DMS 273 (cell line): ENCODE data around the gene MXRA8.
"Not testable (repeated sequence)": the region's sequence is repeated elsewhere in the genome, so short reads cannot be mapped to it uniquely, and the experiment has no call there.

Source experiments
- DNase-seq: peaks from one replicate; lab custom pipeline; 2025; ENCODE audit not compliant: unreplicated experiment; lab: John Stamatoyannopoulos, UW

Gene MXRA8, protein sequence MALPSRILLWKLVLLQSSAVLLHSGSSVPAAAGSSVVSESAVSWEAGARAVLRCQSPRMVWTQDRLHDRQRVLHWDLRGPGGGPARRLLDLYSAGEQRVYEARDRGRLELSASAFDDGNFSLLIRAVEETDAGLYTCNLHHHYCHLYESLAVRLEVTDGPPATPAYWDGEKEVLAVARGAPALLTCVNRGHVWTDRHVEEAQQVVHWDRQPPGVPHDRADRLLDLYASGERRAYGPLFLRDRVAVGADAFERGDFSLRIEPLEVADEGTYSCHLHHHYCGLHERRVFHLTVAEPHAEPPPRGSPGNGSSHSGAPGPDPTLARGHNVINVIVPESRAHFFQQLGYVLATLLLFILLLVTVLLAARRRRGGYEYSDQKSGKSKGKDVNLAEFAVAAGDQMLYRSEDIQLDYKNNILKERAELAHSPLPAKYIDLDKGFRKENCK

DNA sequence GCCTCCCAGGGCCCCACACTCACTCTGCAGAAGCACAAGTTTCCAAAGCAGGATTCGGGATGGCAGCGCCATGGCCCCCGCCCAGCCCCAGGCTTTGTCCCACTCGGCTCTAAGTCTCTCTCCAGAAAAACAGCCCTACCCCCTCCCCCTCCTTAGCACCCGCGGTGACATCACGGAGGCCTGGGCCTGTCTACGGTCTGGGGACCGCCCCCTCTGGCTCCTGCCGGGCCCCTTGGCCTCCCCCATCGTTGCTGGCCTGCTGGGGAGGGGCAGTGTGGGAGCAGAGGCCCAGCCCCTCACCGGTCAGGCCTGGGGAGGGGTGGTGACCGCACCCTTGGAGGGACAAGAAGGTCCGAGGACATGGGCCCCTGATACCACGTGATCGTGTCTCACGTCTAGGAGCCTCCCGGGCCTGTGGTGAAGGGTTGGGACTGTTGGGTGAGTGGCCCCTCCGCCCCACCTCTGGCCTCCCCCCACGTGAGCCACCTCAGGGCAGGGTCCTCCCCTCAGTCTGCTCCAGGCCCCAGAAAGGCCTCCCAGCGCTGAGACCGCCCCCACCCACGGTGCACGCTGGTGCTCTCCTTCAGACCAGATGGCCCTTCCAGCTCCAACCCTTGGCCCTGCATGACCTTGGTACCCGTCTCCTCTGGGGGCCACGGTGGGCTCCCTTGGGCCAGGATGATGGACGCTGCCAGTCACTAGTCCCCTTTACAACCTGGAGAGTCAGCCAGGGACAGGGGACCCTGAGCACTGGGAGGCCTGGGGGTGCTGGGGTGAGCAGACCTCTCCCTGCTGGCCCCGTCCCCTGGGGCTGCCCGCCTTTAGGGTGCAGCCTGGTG is at the start of gene MXRA8:
Gene MXRA8, minus strand, starts transcription at position 123 of the 839 bp plus-strand sequence. Its CDS starts 51 bp downstream, at position 72.
- no peak for DNase-seq

DNA sequence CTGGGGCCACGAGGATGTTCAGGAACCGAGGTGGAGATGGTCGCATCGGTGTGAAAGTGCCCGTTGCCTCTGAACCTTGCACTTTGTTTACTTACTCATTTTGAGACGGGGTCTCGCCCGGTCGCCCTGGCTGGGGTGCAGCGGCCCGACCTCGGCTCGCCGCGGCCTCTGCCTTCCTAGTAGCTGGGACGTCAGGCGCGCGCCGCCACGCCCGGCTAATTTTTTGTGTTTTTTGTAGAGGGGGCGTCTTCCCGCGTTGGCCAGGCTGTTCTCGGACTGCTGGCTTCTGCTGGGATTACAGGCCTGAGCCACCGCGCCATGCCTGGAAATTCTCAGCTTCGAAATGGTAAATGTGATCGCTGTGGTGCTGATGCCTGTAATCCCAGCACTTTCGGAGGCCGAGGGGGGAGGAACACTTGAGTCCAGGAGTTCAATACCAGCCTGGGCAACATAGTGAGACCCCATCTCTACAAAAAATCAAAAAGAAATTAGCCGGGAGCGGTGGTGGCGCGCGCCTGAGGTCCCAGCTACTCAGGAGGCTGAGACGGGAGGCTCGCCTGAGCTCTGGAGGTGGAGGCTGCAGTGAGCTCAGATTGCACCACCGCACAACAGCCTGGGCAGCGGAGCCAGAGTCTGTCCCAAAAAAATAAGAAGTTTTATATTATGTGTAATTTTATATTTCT is 49.4 kb upstream of the MXRA8 start:
- DNase-seq, result peak; percentile 70

DNA sequence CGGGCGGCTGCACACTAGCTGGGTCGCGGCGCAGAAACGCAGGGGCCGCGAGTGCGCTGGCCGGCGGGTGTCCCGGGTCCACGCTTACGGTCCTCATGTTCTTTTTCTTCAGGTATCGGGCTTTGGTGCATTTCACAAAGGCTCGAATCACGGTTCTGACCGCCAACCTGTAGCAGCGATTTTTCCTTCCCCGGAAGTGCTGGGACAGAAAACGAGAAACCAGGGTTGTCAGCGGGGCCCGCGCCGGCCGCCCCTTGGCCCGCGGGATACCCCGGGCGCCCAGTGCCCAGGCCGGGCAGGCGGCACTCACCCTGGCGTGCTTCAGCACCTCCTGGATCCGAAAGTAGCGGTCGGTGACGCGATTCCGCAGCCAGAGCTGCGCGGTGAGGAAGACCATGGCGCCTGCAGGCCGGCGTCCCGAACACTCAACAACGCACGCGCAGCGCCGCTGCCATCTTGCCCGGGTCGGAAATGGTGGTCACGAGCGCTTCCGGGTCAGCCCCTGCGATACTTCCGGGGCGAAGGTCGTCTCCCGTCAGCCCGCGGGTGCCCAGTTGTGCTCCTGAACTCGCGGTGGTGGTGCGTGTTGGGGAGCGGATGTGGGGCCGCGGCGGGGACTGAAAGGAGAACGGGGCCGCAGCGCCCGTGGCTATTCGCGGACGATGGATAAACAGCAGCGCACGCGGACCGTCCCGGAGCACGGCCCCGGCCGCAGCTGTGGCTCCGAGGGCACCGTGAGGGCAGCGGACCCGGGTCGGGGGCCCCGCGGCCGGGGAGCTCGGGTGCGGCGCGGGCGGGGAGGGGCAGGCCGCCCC is 48.7 kb upstream of the MXRA8 start, which contains the start of gene MRPL20:
Gene MRPL20, minus strand, starts transcription at position 473 of the 815 bp plus-strand sequence. Its CDS starts 76 bp downstream, at position 397.
- peak; percentile 96 for DNase-seq

DNA sequence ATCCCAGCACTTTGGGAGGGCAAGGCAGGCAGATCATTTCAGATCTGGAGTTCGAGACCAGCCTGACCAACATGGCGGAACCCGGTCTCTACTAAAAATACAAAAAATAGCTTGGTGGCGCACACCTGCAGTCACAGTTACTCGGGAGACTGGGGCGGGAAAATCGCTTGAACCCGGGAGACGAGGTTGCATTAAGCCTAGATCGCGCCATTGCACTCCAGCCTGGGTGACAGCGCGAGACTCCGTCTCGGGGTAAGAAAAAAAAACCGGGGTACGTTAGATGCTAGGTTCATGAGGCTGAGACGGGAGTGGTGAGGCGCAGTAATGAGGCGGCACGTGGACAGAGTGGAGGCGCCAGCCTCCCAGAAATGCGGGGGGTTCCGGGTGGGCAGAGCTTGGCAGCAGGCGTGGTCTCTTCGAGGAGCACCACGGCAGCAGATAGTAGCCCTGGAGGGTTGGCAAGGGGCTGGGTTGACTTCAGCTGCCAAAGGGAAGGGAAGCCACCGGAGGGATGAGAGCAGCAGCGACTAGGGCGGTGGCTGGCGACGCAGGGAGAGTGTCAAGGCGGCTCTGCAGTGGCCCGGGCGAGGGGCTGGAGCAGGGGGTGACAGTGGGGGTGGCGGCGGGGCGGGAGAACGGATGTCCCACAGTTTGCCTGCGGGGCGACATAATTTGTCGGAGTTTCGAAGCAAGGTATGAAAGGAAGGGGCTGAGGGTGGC is 47.9 kb upstream of the MXRA8 start:
- DNase-seq, result no peak

DNA sequence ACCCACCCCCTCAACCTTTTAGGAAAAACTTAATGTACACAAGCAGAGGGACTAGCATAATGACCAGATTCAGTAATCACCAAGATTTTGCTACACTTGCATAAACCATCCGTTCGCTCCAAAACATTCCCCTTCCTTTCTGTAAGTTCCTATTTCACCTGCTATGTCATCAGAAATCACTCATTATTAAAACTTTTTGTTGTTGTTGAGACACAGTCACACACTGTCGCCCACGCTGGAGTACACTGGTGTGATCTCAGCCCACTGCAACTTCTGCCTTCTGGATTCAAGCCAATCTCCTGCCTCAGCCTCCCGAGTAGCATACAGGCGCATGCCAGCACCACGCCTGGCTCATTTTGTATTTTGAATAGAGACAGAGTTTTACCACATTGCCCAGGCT is 45.3 kb upstream of the MXRA8 start:
- DNase-seq, result no peak

DNA sequence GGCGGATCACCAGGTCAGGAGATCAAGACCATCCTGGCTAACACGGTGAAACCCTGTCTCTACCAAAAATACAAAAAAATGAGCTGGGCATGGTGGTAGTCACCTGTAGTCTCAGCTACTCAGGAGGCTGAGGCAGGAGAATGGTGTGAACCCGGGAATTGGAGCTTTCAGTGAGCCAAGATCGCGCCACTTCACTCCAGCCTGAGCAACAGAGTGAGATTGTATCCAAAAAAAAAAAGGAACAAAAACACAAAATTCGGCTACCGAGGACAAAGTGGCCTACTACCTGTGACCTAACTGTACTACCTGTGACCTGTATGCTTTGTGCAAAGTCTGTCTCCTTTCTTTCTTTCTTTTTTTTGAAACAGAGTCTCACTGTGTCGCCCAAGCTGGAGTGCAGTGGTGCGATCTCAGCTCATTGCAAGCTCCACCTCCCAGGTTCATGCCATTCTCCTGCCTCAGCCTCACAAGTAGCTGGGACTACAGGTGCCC is 44.6 kb upstream of the MXRA8 start:
- not testable (repeated sequence) for DNase-seq

DNA sequence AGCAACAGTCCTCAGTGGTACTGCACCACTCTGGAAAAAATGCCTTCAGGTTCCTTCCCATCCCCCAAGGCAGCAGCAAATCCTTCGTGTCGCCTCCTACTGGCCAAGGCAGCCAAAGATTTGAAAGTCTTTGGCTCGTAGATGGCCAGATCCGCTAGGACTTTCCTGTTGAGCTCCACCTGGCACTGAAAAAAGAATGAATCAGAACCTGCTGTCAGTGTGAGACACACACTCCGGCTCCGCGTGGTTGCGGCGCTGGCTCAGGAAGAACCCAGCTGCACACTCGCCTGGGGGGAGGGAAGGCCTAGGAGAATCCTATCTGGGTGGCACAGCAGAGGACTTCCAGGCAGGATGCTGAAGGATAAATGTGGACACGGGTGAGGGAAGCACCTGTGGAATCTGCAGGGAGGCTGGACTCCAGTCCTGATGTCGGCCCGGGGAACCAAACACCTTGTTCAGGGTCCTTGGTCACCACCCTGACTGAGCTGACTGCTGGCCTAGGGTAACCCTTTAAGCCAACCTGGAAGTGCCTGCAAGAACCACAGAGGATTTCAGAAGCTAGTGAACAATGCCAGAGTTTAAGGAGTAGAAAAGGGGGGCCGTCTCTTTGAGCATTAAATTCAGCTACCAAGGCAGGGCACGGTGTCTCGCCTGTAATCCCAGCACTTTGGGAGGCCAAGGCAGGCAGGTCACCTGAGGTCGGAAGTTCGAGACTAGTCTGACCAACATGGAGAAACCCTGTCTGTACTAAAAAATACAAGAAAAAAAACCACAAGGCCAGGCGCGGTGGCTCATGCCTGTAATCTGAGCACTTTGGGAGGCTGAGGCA is 43.9 kb upstream of the MXRA8 start:
- DNase-seq, result peak; percentile 94

DNA sequence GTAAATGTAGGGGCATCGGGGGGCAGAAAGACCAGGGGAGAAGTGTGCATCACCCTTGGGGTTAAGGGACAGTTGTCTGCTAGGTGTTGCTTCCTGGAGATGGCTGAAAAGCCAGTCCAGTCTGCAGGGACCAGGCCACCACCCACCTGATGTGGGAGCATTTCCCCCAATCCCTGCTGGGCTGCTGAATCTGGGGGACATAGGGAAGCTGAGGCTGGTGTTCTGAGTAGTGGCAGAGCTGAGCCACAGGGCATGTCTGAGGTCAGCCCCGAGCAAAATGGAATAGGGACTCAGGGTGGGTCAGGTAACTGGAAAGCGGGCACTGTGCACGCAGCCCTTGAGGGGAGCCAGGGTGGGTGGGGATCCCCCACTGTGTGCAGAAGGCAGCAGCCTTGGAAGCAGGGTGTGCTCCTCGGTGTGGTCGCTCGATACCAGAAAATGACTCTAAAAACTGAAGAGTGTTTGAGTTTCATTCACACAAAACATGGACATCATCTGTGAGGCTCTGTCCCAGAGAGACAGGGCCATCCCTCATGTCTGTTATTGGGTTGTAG is 43.2 kb upstream of the MXRA8 start:
- DNase-seq, result no peak

DNA sequence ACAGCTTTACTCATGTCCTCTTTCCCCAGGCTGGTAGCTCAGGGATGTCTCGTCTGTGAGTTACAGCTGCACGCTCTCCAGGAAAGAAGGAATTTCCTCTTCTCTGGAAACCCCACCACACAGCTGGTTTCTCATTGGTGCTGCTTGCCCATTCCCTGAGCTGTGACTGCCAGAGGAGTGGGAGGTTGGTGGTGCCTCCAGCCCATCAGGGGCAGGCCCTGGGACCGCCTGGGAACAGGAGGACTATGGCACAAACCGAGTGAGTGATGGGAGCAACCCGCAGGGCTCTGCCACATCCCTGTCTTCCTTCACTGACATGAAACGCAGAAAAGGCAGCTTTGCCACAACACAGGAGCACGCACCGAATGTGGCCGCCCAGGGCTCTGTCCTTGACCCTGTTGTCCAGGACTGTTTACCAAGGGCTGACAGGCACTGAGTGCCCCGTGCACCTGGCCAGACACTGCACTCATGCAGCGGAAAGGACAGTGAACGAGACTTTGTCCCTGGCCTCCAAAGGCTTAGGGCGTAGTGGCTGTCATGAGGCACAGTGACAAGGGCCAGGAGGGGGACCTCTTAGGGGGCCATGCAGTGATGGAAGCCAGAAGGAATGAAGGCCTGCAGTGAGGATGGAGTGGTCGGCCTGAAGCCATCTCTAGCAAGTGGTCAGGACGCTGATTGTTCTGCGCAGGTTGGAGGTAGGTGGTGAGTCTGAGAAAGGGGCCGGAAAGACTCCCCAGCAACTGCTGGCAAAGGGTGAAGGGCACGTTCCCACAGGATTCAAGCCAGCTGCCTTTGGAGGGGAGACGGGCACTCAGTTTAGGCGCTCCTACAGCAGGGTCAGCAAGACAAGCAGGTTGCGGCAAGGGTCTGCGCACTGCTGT is 42.5 kb upstream of the MXRA8 start:
- DNase-seq, result no peak

DNA sequence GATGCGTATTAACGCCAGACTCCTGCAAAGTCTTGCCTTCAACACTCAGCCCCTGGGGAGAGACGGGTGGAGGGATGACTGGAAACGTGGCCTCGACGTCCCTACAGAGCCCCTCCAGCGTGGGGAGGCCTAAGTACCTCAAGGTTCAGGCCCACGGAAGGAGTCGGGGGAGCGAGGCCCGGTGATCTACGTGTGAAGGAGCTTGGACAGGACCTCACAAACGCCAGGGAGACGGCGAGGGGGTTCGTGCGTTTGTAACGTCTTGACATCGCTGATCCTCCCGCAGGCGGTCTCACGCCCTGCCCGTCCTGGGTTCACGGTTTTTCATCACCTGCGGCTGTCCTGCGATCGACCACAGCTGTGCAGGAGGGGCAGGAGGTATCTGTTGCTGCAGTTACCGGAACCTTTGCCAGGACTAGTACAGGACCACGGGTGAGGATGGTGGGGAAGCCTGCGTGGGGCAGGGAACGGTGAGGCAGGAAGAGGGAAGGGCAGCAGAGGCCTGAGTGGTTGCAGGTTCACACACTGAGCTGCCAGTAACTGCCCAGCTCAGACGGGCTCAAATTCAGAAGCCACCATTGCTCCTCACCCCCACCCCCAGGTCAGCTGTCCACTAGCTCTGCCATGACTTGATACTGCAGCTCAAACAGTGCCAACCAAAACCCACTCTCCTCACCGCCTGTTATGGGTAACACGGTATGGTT is 41.7 kb upstream of the MXRA8 start:
- no peak for DNase-seq

DNA sequence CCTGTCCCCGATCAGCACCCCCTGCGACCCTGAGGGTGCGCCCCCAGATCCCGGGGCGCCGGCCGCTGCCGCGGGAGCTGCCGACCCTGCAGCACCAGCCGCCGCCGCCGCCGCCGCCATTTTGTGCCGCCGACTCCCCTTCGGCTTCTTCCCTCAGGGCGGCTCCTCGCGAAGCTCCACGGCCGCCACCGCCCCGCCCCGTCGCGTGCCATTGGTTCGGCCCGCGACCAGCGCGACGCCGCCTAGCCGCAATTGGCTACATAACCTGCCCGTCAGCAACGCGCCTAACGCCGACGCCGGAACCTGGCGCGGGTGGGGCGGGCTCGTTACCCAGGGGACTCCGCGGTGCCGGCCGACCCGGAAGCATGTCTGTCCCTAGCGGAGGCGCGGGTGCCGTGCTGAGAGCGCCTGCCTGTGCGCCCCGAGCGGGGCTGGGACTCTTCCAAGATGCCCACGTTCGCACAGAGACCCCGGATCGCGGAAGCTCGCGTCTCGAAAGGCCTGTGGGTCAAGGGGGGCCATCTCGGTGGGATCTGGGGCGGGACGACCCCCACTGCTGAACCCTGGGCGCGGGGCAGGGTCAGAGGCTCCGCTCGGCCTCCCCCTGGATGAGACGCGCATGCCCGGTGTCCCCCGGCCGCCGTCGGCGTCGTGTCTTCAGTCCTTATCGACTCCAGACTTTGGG is 41.0 kb upstream of the MXRA8 start, which contains the start of gene CCNL2:
Gene CCNL2, minus strand, starts transcription at position 149 of the 685 bp plus-strand sequence. Its CDS starts 29 bp downstream, at position 120.
- peak; percentile 99 for DNase-seq

DNA sequence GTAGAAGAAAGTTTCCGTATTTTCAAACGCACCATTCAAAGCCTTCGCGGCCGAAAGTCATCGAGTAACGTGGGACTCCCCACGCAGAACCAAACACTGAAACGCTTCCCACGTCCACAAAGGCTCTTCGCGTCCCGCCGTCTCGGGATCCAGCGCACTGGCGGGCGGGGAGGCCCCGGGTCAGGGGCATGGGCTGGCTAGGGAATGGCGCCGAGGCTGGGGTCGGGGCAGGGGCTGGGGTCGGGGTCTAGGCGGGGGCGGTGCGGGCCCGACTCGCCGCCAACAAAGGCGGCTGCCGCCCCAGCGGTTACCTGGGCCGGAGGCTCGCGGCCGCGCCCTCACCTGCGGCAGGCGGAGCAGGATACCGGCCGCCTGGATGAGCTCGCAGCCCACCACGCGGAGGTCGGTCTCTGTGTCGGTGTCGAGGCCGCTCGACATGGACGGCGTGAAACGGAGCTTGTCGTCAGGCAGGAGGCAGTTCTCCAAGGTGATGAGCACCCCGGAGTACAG is 40.4 kb upstream of the MXRA8 start:
- DNase-seq, result no peak

DNA sequence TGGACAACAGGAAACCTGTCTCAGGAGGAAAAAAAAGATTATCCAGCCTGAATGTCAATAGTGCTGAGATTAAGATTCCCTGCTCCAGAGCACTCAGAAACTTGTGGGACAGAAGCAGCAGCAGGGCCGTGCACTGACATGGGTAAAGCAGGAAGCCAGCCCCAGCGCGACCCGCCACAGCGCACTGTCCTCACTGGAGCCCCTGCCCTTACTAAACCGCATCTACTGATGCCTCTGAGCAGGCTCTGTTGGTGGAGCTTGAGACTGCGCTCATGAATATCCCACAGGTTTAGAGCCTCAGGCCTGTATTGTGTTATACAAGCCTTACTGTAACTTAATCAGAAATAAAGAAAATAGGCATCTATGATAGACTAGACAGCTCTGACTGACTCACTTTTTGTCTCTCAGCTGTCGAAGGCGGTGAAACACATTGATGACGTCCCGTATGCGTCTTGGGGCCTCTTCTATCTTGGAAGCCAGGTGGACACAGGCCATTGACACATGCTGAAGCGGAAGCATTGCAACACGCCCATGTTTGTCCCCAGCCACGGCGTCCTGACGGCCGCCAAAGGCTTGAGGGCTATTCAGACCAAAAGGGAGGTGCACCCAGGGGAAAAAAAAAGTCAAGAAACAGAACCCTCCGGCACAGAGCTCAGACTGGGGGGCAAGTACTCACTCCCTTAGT is 39.6 kb upstream of the MXRA8 start:
- DNase-seq, result no peak

DNA sequence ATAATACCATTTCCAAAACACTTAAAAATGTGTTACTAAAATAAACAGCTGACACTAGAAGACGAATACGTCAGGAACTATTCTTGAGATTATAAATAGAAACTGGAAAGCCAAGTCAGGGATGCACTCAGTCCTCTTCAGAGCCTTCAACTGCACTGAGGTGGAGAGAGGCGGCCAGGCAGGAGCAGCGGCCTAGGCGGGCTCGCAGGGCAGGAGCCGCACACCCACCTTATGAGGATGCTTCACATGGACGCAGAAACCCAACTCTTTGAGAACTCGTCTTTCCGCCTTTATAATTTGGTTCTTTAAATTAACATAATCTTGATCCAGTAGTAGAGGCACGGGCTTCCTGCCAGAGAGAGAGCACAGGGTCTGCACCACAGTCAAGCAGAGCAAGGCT is 36.8 kb upstream of the MXRA8 start:
- DNase-seq, result no peak

DNA sequence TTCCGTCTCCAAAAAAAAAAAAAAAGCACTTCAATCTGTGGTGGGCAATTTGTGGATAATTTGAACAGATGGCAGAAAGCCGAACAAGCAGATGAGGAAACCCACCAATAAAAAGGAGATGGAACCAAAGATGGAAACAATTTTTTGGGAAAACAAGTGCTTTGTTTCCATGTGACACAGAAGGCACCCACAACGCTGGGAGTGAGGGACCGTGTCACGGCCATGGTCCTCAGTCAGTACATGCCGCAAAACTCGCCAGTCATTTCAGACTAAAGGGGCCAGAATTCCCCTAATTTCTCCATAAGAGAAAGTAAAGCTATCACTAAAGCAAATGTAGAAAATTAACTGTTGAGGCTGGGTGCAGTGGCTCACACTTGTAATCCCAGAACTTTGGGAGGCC is 35.8 kb upstream of the MXRA8 start:
- DNase-seq, result no peak
